OCI-LY1 (cell line): ENCODE data around the gene EIF4EBP2.

Experiments
- EZH2 ChIP-seq: fragments of 200-600 bp; sonication (generic), shearing (Covaris generic); IDR thresholded peaks from 2 replicates; pipeline ENCODE4 v1.8.0; 2017; ENCODE audit warnings: borderline replicate concordance, mixed run types, mild to moderate bottlenecking, antibody characterized with exemption, low read length, moderate library complexity, mixed read lengths
- TF ChIP-seq, protein P1 (sequence below): fragments of 200-600 bp; sonication (generic), shearing (Covaris generic); IDR thresholded peaks from 2 replicates; pipeline ENCODE4 v1.5.1; 2017; ENCODE audit warnings: mild to moderate bottlenecking, antibody characterized with exemption, low read length, moderate library complexity, mixed read lengths

GRCh38 chr10:70418713-70419112 lies 14.8 kb downstream of the EIF4EBP2 start:
- TF ChIP-seq, protein P1, sequence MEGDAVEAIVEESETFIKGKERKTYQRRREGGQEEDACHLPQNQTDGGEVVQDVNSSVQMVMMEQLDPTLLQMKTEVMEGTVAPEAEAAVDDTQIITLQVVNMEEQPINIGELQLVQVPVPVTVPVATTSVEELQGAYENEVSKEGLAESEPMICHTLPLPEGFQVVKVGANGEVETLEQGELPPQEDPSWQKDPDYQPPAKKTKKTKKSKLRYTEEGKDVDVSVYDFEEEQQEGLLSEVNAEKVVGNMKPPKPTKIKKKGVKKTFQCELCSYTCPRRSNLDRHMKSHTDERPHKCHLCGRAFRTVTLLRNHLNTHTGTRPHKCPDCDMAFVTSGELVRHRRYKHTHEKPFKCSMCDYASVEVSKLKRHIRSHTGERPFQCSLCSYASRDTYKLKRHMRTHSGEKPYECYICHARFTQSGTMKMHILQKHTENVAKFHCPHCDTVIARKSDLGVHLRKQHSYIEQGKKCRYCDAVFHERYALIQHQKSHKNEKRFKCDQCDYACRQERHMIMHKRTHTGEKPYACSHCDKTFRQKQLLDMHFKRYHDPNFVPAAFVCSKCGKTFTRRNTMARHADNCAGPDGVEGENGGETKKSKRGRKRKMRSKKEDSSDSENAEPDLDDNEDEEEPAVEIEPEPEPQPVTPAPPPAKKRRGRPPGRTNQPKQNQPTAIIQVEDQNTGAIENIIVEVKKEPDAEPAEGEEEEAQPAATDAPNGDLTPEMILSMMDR = no peak
- TF ChIP-seq EZH2 = no peak
